ENCODE data around the gene FAM9C. TPM values are rescaled to one million over a fixed set of nuclear protein-coding genes. Genes with fewer than 3 reads are reported as not detected.
A peak's percentile ranks its signal among the peaks of the same experiment; 100 is the strongest.

FAM9C gene
- polyA plus RNA-seq, 1 donor (not counting 4 experiments of a cell fraction or from before 2014, with no cell fraction given), result not detected

- H4K20me1 ChIP-seq (ENCODE audit: control insufficient read depth, extremely low read depth, insufficient read depth, low read length), result no peaks in the 10 kb centered on the region
- H3K4me3 ChIP-seq (ENCODE audit: control insufficient read depth in 2 of 3, extremely low read depth in 1 of 3, insufficient read depth in 2 of 3, low read depth in 1 of 3, low read length in 3 of 3), result no peak overlapping the region
- H3K79me2 ChIP-seq (ENCODE audit: control insufficient read depth, insufficient read depth, low read length), result no peaks in the 10 kb centered on the region
- DNase-seq (ENCODE audit: low read depth, low spot score), result no peak
- no peak for TF ChIP-seq EZH2 (IDR thresholded peaks at IDR 0.05; ENCODE audit: low read length)
- TF ChIP-seq CTCF (optimal IDR thresholded peaks at IDR 0.05 in 1 of 3, IDR thresholded peaks at IDR 0.05 in 1 of 3, conservative IDR thresholded peaks at IDR 0.05 in 1 of 3; ENCODE audit: extremely low read depth in 1 of 3, insufficient read depth in 2 of 3, low read length in 3 of 3), result no peak
- peak; percentile 32 for FAIRE-seq
- H3K36me3 ChIP-seq (ENCODE audit: control insufficient read depth in 2 of 2, extremely low read depth in 1 of 2, insufficient read depth in 2 of 2, low read length in 2 of 2), result no peaks in the 10 kb centered on the region
- H3K4me2 ChIP-seq (ENCODE audit: control insufficient read depth, extremely low read depth, insufficient read depth, low read depth, low read length), result no peak overlapping the region
- peaks cover 5% of the 10 kb centered on the region for H3K4me1 ChIP-seq (ENCODE audit: control insufficient read depth, extremely low read depth, insufficient read depth, low read length)
- no peak overlapping the region for H3K27ac ChIP-seq (ENCODE audit: control insufficient read depth, insufficient read depth, low read length)
- no peak overlapping the region for H2AFZ ChIP-seq (ENCODE audit: control insufficient read depth, low read length)
- no peaks in the 10 kb centered on the region for H3K9me3 ChIP-seq (ENCODE audit: control insufficient read depth, low read depth, low read length)
- no peaks in the 10 kb centered on the region for H3K9me1 ChIP-seq (ENCODE audit: control insufficient read depth, extremely low read depth, insufficient read depth, low read length)
- H3K27me3 ChIP-seq (ENCODE audit: control insufficient read depth, extremely low read depth, insufficient read depth, low read length), result no peaks in the 10 kb centered on the region
- H3K9ac ChIP-seq (ENCODE audit: control insufficient read depth, extremely low read depth, insufficient read depth, low read length), result no peak overlapping the region
- dilution Hi-C loops (cut with MboI; ENCODE audit: extremely low pct_ligation_motif_present, low sequenced_read_pairs), result no loop called here
Measured at GRCh38 chrX:13001097-13001496, 43.3 kb downstream of the FAM9C start.

- Histone ChIP-seq H3K27me3 (ENCODE audit: control insufficient read depth, extremely low read depth, insufficient read depth, low read length) (no peaks in the 10 kb centered on the region), H2AFZ (ENCODE audit: control insufficient read depth, low read length) (no peak overlapping the region), H3K4me2 (ENCODE audit: control insufficient read depth, extremely low read depth, insufficient read depth, low read depth, low read length) (no peak overlapping the region), H3K4me3 (ENCODE audit: control insufficient read depth in 2 of 3, extremely low read depth in 1 of 3, insufficient read depth in 2 of 3, low read depth in 1 of 3, low read length in 3 of 3) (no peak overlapping the region), H4K20me1 (ENCODE audit: control insufficient read depth, extremely low read depth, insufficient read depth, low read length) (no peaks in the 10 kb centered on the region), H3K79me2 (ENCODE audit: control insufficient read depth, insufficient read depth, low read length) (no peaks in the 10 kb centered on the region), H3K9me1 (ENCODE audit: control insufficient read depth, extremely low read depth, insufficient read depth, low read length) (no peaks in the 10 kb centered on the region), H3K36me3 (ENCODE audit: control insufficient read depth in 2 of 2, extremely low read depth in 1 of 2, insufficient read depth in 2 of 2, low read length in 2 of 2) (no peaks in the 10 kb centered on the region), H3K4me1 (ENCODE audit: control insufficient read depth, extremely low read depth, insufficient read depth, low read length) (peaks cover 5% of the 10 kb centered on the region), H3K9ac (ENCODE audit: control insufficient read depth, extremely low read depth, insufficient read depth, low read length) (no peak overlapping the region), H3K27ac (ENCODE audit: control insufficient read depth, insufficient read depth, low read length) (no peak overlapping the region), H3K9me3 (ENCODE audit: control insufficient read depth, low read depth, low read length) (no peaks in the 10 kb centered on the region)
- DNase-seq (ENCODE audit: low read depth, low spot score), result no peak
- no peak for FAIRE-seq
- dilution Hi-C loops (cut with MboI; ENCODE audit: extremely low pct_ligation_motif_present, low sequenced_read_pairs), result no loop called here
- TF ChIP-seq CTCF (optimal IDR thresholded peaks at IDR 0.05 in 1 of 3, IDR thresholded peaks at IDR 0.05 in 1 of 3, conservative IDR thresholded peaks at IDR 0.05 in 1 of 3; ENCODE audit: extremely low read depth in 1 of 3, insufficient read depth in 2 of 3, low read length in 3 of 3) (no peak), EZH2 (IDR thresholded peaks at IDR 0.05; ENCODE audit: low read length) (no peak)
Measured at GRCh38 chrX:13000301-13000811, 44.1 kb downstream of the FAM9C start.
